ENCODE data around the gene INAVA. TPM values are rescaled to one million over a fixed set of nuclear protein-coding genes. Genes with fewer than 3 reads are reported as not detected.
"Not testable (repeated sequence)": the region's sequence is repeated elsewhere in the genome, so short reads cannot be mapped to it uniquely, and the experiment has no call there.

INAVA gene
- total RNA-seq, 2 donors from 2014 or later = not detected

DNA sequence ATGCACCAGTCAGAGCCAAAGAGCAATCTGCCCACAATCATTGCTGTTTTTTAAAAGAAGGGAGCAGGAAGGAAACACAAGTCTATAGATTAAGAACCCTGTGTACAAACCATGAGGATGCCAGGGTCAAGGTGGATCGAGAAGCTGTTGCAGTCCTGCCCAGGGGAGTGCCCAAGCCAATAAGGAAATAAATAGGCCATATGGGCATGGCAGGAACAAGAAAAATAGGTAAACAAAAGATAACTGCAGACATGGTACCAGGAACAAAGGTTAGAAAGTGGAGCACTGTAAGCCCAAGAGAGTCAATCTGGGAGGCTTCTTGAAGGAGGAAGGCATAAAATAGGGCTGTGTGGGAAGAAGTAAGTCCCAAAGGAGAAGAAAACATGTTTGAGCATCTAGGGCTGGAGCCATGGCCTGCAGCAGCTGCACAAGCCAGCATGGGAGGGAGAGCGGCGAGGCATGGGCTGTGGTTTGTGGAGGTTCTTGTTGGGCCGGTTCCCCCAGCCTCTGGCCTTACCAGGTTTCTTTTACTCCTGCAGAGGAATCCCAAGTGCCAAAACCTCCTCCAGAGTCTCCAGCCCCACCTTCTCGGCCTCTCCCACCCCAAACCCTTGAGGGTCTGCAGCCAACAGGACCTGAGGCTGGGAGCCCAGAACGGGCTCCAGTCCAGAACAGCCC, 13.6 kb downstream of the INAVA start:
- Histone ChIP-seq H3K9me3 (no peaks in the 10 kb centered on the region), H3K36me3 (no peaks in the 10 kb centered on the region), H3K4me1 (no peaks in the 10 kb centered on the region), H3K4me3 (no peak overlapping the region), H3K27ac (no peak overlapping the region), H3K27me3 (no peaks in the 10 kb centered on the region)
- TF ChIP-seq, protein P1, sequence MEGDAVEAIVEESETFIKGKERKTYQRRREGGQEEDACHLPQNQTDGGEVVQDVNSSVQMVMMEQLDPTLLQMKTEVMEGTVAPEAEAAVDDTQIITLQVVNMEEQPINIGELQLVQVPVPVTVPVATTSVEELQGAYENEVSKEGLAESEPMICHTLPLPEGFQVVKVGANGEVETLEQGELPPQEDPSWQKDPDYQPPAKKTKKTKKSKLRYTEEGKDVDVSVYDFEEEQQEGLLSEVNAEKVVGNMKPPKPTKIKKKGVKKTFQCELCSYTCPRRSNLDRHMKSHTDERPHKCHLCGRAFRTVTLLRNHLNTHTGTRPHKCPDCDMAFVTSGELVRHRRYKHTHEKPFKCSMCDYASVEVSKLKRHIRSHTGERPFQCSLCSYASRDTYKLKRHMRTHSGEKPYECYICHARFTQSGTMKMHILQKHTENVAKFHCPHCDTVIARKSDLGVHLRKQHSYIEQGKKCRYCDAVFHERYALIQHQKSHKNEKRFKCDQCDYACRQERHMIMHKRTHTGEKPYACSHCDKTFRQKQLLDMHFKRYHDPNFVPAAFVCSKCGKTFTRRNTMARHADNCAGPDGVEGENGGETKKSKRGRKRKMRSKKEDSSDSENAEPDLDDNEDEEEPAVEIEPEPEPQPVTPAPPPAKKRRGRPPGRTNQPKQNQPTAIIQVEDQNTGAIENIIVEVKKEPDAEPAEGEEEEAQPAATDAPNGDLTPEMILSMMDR (IDR thresholded peaks at IDR 0.05) = no peak
- DNase-seq (ENCODE audit: low spot score) = no peak

DNA sequence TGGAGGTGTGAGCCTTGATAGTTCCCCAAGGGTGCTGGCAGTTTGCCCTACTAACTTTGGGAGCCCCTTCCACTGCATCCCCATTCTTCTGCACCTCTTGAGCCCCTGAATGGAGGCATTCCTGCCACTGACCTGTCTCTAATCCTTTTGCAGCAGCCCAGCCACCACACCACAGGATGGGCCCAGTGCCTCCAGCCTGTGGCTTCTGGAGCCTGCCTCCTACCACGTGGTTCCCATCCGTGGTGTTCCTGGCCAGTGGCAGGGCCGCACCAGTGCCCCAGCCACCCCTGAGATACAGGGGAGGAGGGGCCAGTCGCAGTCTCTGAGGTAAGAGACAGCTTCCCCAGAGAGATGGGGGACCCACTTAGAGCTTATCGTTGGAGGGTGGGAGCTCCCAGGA, 14.4 kb downstream of the INAVA start:
- Histone ChIP-seq H3K27me3 (no peaks in the 10 kb centered on the region), H3K27ac (no peak overlapping the region), H3K9me3 (no peaks in the 10 kb centered on the region), H3K36me3 (no peaks in the 10 kb centered on the region), H3K4me1 (no peaks in the 10 kb centered on the region), H3K4me3 (no peak overlapping the region)
- TF ChIP-seq, protein P1 (IDR thresholded peaks at IDR 0.05) = no peak
- DNase-seq (ENCODE audit: low spot score) = no peak

DNA sequence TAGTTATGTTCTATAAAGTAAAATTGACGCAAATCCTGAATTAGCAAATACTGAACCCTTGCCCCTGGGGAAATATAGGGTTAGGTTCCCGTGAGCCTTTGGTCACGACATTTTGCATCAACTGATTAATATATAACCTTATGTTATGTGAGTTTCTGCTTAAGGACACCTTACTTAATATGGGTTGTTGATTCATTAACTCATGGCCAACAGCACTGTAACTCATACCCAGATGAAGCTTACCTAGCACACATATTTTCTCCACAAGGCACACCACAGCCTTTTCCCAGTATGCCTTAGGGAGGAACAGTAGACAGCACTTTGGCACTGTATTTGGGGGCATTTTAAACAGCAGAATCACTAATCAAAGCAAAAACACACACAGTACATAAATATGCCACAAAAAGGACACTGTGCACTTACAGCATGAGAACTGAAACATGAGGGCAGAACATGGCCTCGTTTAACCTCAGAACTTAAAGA, 15.1 kb downstream of the INAVA start:
- TF ChIP-seq, protein P1 (IDR thresholded peaks at IDR 0.05) = no peak
- H3K9me3 ChIP-seq = no peaks in the 10 kb centered on the region
- no peaks in the 10 kb centered on the region for H3K27me3 ChIP-seq
- H3K36me3 ChIP-seq = no peaks in the 10 kb centered on the region
- DNase-seq (ENCODE audit: low spot score) = no peak
- H3K4me3 ChIP-seq = no peak overlapping the region
- H3K4me1 ChIP-seq = no peaks in the 10 kb centered on the region
- H3K27ac ChIP-seq = no peak overlapping the region

DNA sequence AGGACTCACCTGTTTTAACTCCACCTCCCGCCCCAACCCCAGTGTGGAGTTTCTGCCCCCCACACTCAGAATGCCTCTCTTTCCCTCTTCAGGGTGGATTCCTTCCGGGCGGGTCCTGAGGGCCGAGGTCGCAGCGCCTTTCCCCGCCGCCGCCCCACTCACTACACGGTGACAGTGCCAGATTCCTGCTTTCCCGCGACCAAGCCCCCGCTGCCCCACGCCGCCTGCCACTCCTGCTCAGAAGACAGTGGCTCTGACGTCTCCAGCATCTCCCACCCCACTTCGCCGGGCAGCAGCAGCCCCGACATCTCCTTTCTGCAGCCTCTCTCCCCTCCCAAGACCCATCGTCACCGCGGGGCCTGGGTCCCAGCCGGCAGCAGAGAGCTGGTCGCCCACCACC, 16.7 kb downstream of the INAVA start:
- no peak overlapping the region for H3K27ac ChIP-seq

DNA sequence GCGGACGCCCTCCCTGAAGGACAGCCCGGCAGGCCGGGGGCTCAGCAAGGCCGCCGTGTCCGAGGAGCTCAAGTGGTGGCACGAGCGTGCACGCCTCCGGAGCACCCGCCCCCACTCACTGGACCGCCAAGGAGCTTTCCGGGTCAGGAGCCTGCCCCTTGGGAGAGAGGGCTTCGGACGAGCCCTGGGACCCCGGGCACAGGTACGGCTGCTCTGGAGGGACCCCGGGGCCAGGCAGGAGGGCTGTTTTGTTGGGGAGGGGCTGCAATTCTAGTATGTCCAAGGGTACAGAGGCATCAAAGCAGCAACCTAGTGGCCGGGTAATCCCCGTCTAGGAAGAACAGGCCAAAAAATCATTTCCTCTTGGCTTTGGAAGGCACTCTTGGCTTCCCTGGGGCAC, 17.2 kb downstream of the INAVA start:
- H3K27ac ChIP-seq; H3K27me3 ChIP-seq; H3K9me3 ChIP-seq; H3K36me3 ChIP-seq; H3K4me3 ChIP-seq; DNase-seq (ENCODE audit: low spot score); H3K4me1 ChIP-seq: not testable (repeated sequence)

More for the DNA sequence above, 16.7 kb downstream of the INAVA start:
- TF ChIP-seq, protein P1 (IDR thresholded peaks at IDR 0.05) = no peak
- Histone ChIP-seq H3K4me1 (no peaks in the 10 kb centered on the region), H3K4me3 (no peak overlapping the region), H3K36me3 (no peaks in the 10 kb centered on the region), H3K9me3 (no peaks in the 10 kb centered on the region), H3K27me3 (no peaks in the 10 kb centered on the region)
- DNase-seq (ENCODE audit: low spot score) = no peak

DNA sequence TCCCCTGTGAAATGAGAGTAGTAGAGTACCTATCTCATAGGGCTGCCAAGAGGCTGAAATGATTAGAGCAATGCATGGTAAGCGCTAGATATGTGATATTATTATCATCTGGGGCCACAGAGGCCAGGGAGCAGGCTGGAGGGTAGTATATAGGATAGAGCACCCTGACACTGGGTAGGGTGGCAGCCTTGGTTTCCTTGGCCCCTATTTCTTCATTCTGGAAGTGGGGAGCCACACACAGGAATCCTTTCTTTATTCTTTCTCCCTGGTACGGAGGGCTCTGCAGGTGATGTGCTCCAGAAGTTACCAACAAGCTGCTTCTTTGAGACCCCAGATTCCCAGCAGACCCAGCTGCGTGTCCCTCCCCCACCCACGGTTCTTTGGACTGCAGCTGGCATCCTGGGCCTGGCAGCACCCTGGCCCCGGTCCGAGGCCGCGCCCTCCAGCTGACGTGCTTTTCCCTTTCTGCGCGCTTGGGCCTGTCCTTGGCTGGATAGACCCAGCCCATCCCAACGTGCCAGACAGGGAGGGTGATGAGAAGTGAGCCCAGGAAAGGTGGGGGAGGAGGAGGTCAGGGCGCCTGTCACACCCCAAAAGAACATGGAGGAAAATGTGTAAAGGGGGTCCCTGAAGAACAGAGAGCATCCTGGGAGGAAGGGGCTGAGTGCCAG, 18.2 kb downstream of the INAVA start:
- Histone ChIP-seq H3K9me3 (no peaks in the 10 kb centered on the region), H3K4me1 (no peaks in the 10 kb centered on the region), H3K27ac (no peak overlapping the region), H3K4me3 (no peak overlapping the region), H3K36me3 (no peaks in the 10 kb centered on the region), H3K27me3 (no peaks in the 10 kb centered on the region)
- DNase-seq (ENCODE audit: low spot score) = no peak
- TF ChIP-seq, protein P1 (IDR thresholded peaks at IDR 0.05) = no peak

All from right atrium auricular region (tissue), 2 donors.